Stomach (tissue), 9 donors: ENCODE measurements around the gene ZBP1. TPM values are rescaled to one million over a fixed set of nuclear protein-coding genes. Genes with fewer than 3 reads are reported as not detected.

Source experiments
- DNase-seq, 2 donors: peaks; one replicate each; pipeline versions ENCODE4 v3.0.0 to v3.0.0-alpha.2; 2013 to 2019
- H3K27ac ChIP-seq, 5 donors: fragments of 200-600 bp in 4 of 5; sonication (generic) in 4 of 5; one replicate each; pipeline ENCODE4 v1.5.1; 2013 to 2019; ENCODE audit warnings: mild to moderate bottlenecking in 1 of 5, moderate library complexity in 1 of 5
- H3K27me3 ChIP-seq, 3 donors: fragments of 200-600 bp; sonication (generic); one replicate each; pipeline ENCODE4 v1.5.1; 2017 to 2019; ENCODE audit warnings: mixed run types in 1 of 3
- H3K36me3 ChIP-seq, 4 donors: fragments of 200-600 bp; sonication (generic); 1 replicate in 3 of 4; 2 replicates in 1 of 4; pipeline ENCODE4 v1.5.1; 2016 to 2019
- H3K4me1 ChIP-seq, 4 donors: fragments of 200-600 bp; sonication (generic); one replicate each; pipeline ENCODE4 v1.5.1; 2016 to 2019
- H3K4me3 ChIP-seq, 4 donors: fragments of 200-600 bp; sonication (generic) in 3 of 4; one replicate each; pipeline ENCODE4 v1.5.1; 2016 to 2019; ENCODE audit warnings: mild to moderate bottlenecking in 1 of 4
- H3K9me3 ChIP-seq, 4 donors: fragments of 200-600 bp; sonication (generic); one replicate each; pipeline ENCODE4 v1.5.1; 2016 to 2019
- EP300 ChIP-seq: sonication (generic); formaldehyde crosslinking; IDR thresholded peaks from one replicate; pipeline ENCODE4 v1.6.1; 2017; ENCODE audit warnings: antibody characterized with exemption
- POLR2A ChIP-seq, 4 donors: fragments of 450-650 bp; IDR thresholded peaks; one replicate each; pipeline ENCODE4 v1.6.1; 2016; ENCODE audit warnings: antibody characterized with exemption in 4 of 4, control low read depth in 2 of 4, mild to moderate bottlenecking in 1 of 4, moderate library complexity in 1 of 4
- POLR2AphosphoS5 ChIP-seq, 3 donors: sonication (generic); formaldehyde crosslinking; IDR thresholded peaks; one replicate each; pipeline ENCODE4 v1.6.1; 2016; ENCODE audit warnings: antibody characterized with exemption in 3 of 3
- WGBS, 5 donors: extraction: QIAGEN DNeasy Blood & Tissue Kit in 3 of 5; methylation state at CpG; one replicate each; pipeline versions ENCODE4 v1.1.5 to v1.1.7; 2013 to 2018; 5-methylcytosine and 5-hydroxymethylcytosine counted together
- intact Hi-C: fragments of 100-400 bp; cut with DNase I; formaldehyde crosslinking; loops from one replicate; pipeline ENCODE4 v1.15.1; 2023; ENCODE audit warnings: low total_unique reads
- polyA plus RNA-seq, 3 donors: library from polyadenylated mRNA; stranded (reverse); fragments of 200-250 nt; gene quantifications; one replicate each; pipeline ENCODE4 v1.2.3, GENCODE V29; 2013
- total RNA-seq, 5 donors: library from RNA; depleted of rRNA; stranded (reverse); fragments of >200 nt; gene quantifications; one replicate each; pipeline versions ENCODE4 v1.1.0 to v1.2.3, GENCODE V29; 2014 to 2016
- TF ChIP-seq, protein P1 (sequence below), 7 experiments: fragments of 450-650 bp in 4 of 7; fragments of 200-600 bp in 3 of 7; sonication (generic) in 3 of 7; IDR thresholded peaks; one replicate each; pipeline ENCODE4 v1.5.1; 2016 to 2019; ENCODE audit warnings: antibody characterized with exemption in 7 of 7, control low read depth in 2 of 7, mild to moderate bottlenecking in 1 of 7
- donor health status: healthy with polysubstance abuse.
- donor health status: Bipolar disorder and iron deficiency.
- donor health status: healthy.

The ZBP1 gene
- total and polyA plus RNA-seq, 8 donors = 0.37 to 0.60 TPM; not detected in 6

DNA sequence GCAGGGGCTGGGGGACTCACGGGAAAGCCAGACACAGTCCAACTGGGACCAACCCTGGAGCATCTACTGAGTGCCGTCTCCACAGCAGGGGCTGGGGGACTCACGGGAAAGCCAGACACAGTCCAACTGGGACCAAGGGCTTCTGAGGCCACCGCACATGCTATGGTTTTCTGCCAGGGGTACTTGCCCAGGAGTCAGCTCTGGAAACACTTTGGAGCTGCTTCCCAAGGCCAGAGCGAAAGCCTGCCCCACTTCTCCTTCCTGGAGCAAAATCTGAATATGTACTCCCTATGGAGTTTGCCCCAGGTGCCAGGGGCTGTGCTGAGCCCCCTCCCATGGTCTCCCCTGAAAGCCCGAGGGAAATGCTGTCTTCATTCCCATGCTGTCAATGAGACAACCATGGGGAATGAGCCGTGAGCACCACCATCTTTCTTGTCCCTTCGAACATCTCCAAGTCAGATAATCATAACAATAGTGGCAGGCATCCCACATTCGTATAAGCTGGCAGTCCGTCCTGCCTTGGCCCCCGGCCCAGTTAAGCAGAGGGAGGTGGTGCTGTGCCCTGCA, 40.8 kb downstream of the ZBP1 start:
- Histone ChIP-seq H3K27me3 (peaks cover 0 to 70% (median 28%) of the 10 kb centered on the region in 3 donors), H3K36me3 (no peaks in the 10 kb centered on the region), H3K9me3 (no peaks in the 10 kb centered on the region), H3K4me3 (no peak overlapping the region), H3K27ac (no peak overlapping the region), H3K4me1 (peaks cover 12 to 34% (median 23%) of the 10 kb centered on the region in 4 donors)
- no peak for DNase-seq
- WGBS, 5 donors = 37 to 60% (median 58%) methylated on average over 8 to 11 of the region's 11 CpGs
- intact Hi-C loops = no loop called here
- TF ChIP-seq, protein P1, sequence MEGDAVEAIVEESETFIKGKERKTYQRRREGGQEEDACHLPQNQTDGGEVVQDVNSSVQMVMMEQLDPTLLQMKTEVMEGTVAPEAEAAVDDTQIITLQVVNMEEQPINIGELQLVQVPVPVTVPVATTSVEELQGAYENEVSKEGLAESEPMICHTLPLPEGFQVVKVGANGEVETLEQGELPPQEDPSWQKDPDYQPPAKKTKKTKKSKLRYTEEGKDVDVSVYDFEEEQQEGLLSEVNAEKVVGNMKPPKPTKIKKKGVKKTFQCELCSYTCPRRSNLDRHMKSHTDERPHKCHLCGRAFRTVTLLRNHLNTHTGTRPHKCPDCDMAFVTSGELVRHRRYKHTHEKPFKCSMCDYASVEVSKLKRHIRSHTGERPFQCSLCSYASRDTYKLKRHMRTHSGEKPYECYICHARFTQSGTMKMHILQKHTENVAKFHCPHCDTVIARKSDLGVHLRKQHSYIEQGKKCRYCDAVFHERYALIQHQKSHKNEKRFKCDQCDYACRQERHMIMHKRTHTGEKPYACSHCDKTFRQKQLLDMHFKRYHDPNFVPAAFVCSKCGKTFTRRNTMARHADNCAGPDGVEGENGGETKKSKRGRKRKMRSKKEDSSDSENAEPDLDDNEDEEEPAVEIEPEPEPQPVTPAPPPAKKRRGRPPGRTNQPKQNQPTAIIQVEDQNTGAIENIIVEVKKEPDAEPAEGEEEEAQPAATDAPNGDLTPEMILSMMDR (IDR thresholded peaks at IDR 0.05) = no peak
- no peak for TF ChIP-seq EP300
- TF ChIP-seq POLR2A (IDR thresholded peaks at IDR 0.05) = no peak
- TF ChIP-seq POLR2AphosphoS5 (IDR thresholded peaks at IDR 0.05) = no peak

DNA sequence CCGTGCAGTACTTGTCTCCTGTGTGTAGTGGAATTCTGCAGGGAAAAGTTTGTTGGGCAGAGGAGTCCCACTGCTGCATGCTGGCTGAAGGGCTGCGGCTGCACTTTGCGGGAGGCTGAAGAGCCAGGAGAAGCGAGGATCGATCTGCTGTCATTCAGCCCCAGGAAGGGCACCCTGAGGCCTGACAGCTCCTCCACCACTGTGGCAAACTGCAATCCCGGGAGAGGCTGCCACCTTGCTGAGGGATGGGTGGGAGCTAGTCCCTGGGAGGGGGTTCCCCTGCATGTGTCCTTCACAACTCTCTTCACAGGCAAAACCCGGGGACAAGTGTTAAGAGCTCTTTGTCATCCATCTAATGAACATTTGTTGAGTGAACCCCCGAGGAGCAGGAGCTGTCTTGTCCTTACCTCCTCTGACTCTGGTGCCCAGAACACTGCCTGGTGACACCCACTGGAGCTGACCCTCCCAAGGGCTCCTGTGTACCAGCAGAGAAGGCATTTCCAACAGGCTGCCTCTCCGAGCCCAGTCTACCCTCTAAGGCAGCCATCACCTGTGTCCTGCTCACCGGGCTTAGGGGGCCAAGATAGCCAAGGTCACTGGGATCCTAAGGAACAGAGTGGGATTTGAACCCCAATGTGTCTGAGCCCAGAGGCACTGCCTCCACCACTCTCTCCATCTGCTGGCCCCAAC, 41.6 kb downstream of the ZBP1 start:
- DNase-seq = no peak
- 76 to 91% (median 83%) methylated on average over 5 to 10 of the region's 10 CpGs for WGBS, 5 donors
- Histone ChIP-seq H3K9me3 (no peaks in the 10 kb centered on the region), H3K4me3 (no peak overlapping the region), H3K36me3 (no peaks in the 10 kb centered on the region), H3K27me3 (peaks cover 0 to 70% (median 32%) of the 10 kb centered on the region in 3 donors), H3K4me1 (peaks cover 12 to 33% (median 23%) of the 10 kb centered on the region in 4 donors), H3K27ac (no peak overlapping the region)
- TF ChIP-seq POLR2AphosphoS5 (IDR thresholded peaks at IDR 0.05) = no peak
- TF ChIP-seq, protein P1 (IDR thresholded peaks at IDR 0.05) = no peak
- no peak for TF ChIP-seq EP300
- no peak for TF ChIP-seq POLR2A (IDR thresholded peaks at IDR 0.05)
- intact Hi-C loops = no loop called here

DNA sequence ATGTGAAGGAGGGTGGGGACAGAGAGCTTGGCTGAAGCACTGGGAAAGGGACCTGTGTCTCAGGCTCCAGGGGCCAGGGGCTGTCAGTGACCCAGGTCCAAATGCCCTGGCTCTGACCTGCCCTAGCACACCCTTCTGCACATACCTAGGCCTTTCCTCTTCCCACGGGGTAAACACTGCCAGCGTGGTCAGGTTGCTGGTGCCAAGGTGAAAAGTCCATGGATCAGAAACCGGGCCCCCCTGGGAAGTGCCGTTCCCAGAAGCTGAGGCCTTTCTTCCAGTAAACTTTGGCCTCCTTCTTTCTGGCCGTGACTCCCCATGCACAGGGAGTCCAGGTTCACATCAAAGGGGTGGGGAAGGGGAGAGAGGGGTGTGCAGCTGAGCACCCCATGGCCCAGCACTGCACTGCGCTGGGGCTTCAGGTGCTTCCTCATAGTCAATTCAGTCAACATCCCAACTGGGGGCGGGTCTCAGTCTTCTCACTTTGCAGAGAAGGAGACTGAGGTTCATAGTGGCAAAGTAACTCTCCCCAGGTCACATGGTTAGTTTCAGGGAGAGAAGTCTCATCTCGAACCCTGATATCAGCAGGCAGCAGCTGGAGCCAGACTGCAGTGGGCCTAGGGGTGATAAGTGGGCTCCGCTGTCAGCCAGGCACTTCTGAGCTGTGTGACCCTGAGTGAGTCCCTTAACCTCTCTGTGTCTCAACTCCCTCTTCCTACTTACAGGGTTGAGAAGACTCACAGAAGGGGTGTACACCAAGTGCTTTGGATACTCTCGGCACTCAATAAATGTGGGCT, 42.3 kb downstream of the ZBP1 start:
- no peaks in the 10 kb centered on the region for H3K9me3 ChIP-seq
- DNase-seq = no peak
- WGBS, 5 donors = 46 to 77% (median 67%) methylated on average over 6 to 10 of the region's 10 CpGs
- TF ChIP-seq POLR2A (IDR thresholded peaks at IDR 0.05) = no peak
- no peak for TF ChIP-seq EP300
- TF ChIP-seq, protein P1 (IDR thresholded peaks at IDR 0.05) = no peak
- TF ChIP-seq POLR2AphosphoS5 (IDR thresholded peaks at IDR 0.05) = no peak
- no peaks in the 10 kb centered on the region for H3K36me3 ChIP-seq
- intact Hi-C loops = no loop called here
- peaks cover 0 to 69% (median 32%) of the 10 kb centered on the region in 3 donors for H3K27me3 ChIP-seq
- no peak overlapping the region for H3K27ac ChIP-seq
- H3K4me1 ChIP-seq = peaks cover 8 to 25% (median 19%) of the 10 kb centered on the region in 4 donors
- no peak overlapping the region for H3K4me3 ChIP-seq
